SU-DHL-6 (cell line): Measurements from ENCODE around the gene CPA4.

ENCODE experiments used
- EZH2phosphoT487 ChIP-seq: fragments of 200-600 bp; sonication (generic), shearing (Covaris generic); conservative IDR thresholded peaks from 2 replicates; pipeline ENCODE4 v1.6.1; 2018; ENCODE audit warnings: mild to moderate bottlenecking, antibody characterized with exemption, low read length, moderate library complexity, mixed read lengths
- TF ChIP-seq, protein P1 (sequence below): fragments of 200-600 bp; sonication (generic); IDR thresholded peaks from one replicate; pipeline ENCODE4 v1.5.1; 2017; ENCODE audit warnings: antibody characterized with exemption, mild to moderate bottlenecking, low read length, moderate library complexity; ENCODE audit not compliant: insufficient read depth, poor library complexity, severe bottlenecking

DNA sequence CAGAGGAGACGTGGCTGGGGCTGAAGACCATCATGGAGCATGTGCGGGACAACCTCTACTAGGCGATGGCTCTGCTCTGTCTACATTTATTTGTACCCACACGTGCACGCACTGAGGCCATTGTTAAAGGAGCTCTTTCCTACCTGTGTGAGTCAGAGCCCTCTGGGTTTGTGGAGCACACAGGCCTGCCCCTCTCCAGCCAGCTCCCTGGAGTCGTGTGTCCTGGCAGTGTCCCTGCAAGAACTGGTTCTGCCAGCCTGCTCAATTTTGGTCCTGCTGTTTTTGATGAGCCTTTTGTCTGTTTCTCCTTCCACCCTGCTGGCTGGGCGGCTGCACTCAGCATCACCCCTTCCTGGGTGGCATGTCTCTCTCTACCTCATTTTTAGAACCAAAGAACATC lies 29.7 kb downstream of the CPA4 start:
- TF ChIP-seq, protein P1, sequence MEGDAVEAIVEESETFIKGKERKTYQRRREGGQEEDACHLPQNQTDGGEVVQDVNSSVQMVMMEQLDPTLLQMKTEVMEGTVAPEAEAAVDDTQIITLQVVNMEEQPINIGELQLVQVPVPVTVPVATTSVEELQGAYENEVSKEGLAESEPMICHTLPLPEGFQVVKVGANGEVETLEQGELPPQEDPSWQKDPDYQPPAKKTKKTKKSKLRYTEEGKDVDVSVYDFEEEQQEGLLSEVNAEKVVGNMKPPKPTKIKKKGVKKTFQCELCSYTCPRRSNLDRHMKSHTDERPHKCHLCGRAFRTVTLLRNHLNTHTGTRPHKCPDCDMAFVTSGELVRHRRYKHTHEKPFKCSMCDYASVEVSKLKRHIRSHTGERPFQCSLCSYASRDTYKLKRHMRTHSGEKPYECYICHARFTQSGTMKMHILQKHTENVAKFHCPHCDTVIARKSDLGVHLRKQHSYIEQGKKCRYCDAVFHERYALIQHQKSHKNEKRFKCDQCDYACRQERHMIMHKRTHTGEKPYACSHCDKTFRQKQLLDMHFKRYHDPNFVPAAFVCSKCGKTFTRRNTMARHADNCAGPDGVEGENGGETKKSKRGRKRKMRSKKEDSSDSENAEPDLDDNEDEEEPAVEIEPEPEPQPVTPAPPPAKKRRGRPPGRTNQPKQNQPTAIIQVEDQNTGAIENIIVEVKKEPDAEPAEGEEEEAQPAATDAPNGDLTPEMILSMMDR = no peak
- no peak for TF ChIP-seq EZH2phosphoT487
